ENCODE measurements around the gene DOCK11. TPM values are rescaled to one million over a fixed set of nuclear protein-coding genes. Genes with fewer than 3 reads are reported as not detected.

DOCK11 gene
- total and polyA plus RNA-seq, 9 donors, result 16.1 to 35.5 (median 21.9) TPM

GRCh38 chrX:118548841-118549240 lies 53.2 kb downstream of the DOCK11 start:
- Histone ChIP-seq H3K4me3 (ENCODE audit: low read length) (no peak overlapping the region), H3K27me3 (ENCODE audit: control insufficient read depth, insufficient read depth, low read length) (peaks cover 10% of the 10 kb centered on the region), H3K4me1 (ENCODE audit: control insufficient read depth, insufficient read depth, low read length) (no peaks in the 10 kb centered on the region), H3K9me3 (replicated peaks; ENCODE audit: control insufficient read depth, low read depth, low read length) (no peaks in the 10 kb centered on the region), H3K36me3 (ENCODE audit: control insufficient read depth, insufficient read depth, low read length) (peaks cover 3% of the 10 kb centered on the region), H3K27ac (ENCODE audit: low read length) (no peak overlapping the region)
- peak; percentile 58 for DNase-seq
- WGBS (ENCODE audit: insufficient coverage), result 53% methylated on average over 2 of the region's 3 CpGs

- 88% methylated on average over 2 of the region's 2 CpGs for WGBS (ENCODE audit: insufficient coverage)
These were observed 55.2 kb downstream of the DOCK11 start for GRCh38 chrX:118550792-118551191.

GRCh38 chrX:118551426-118551825 lies 55.8 kb downstream of the DOCK11 start:
- H3K4me1 ChIP-seq (ENCODE audit: control insufficient read depth, insufficient read depth, low read length), result no peaks in the 10 kb centered on the region
- no peaks in the 10 kb centered on the region for H3K9me3 ChIP-seq (replicated peaks; ENCODE audit: control insufficient read depth, low read depth, low read length)
- H3K27ac ChIP-seq (ENCODE audit: low read length), result no peak overlapping the region
- H3K36me3 ChIP-seq (ENCODE audit: control insufficient read depth, insufficient read depth, low read length), result no peaks in the 10 kb centered on the region
- DNase-seq, result no peak
- H3K27me3 ChIP-seq (ENCODE audit: control insufficient read depth, insufficient read depth, low read length), result peaks cover 10% of the 10 kb centered on the region
- H3K4me3 ChIP-seq (ENCODE audit: low read length), result no peak overlapping the region
- 76% methylated on average over 5 of the region's 6 CpGs for WGBS (ENCODE audit: insufficient coverage)

More at GRCh38 chrX:118550792-118551191, 55.2 kb downstream of the DOCK11 start:
- no peak overlapping the region for H3K4me3 ChIP-seq (ENCODE audit: low read length)
- H3K9me3 ChIP-seq (replicated peaks; ENCODE audit: control insufficient read depth, low read depth, low read length), result no peaks in the 10 kb centered on the region
- H3K4me1 ChIP-seq (ENCODE audit: control insufficient read depth, insufficient read depth, low read length), result no peaks in the 10 kb centered on the region
- no peak for DNase-seq
- H3K27ac ChIP-seq (ENCODE audit: low read length), result no peak overlapping the region
- H3K27me3 ChIP-seq (ENCODE audit: control insufficient read depth, insufficient read depth, low read length), result peaks cover 10% of the 10 kb centered on the region
- H3K36me3 ChIP-seq (ENCODE audit: control insufficient read depth, insufficient read depth, low read length), result no peaks in the 10 kb centered on the region

GRCh38 chrX:118552121-118552900 lies 56.7 kb downstream of the DOCK11 start:
- DNase-seq, result peak; percentile 26
- H3K27me3 ChIP-seq (ENCODE audit: control insufficient read depth, insufficient read depth, low read length), result peaks cover 7% of the 10 kb centered on the region
- no peak overlapping the region for H3K27ac ChIP-seq (ENCODE audit: low read length)
- H3K4me1 ChIP-seq (ENCODE audit: control insufficient read depth, insufficient read depth, low read length), result no peaks in the 10 kb centered on the region
- no peaks in the 10 kb centered on the region for H3K36me3 ChIP-seq (ENCODE audit: control insufficient read depth, insufficient read depth, low read length)
- WGBS (ENCODE audit: insufficient coverage), result no CpG with 5 or more reads among the region's 8 CpGs
- no peaks in the 10 kb centered on the region for H3K9me3 ChIP-seq (replicated peaks; ENCODE audit: control insufficient read depth, low read depth, low read length)
- H3K4me3 ChIP-seq (ENCODE audit: low read length), result no peak overlapping the region

GRCh38 chrX:118553042-118553710 lies 57.6 kb downstream of the DOCK11 start:
- no peaks in the 10 kb centered on the region for H3K4me1 ChIP-seq (ENCODE audit: control insufficient read depth, insufficient read depth, low read length)
- H3K27ac ChIP-seq (ENCODE audit: low read length), result no peak overlapping the region
- H3K4me3 ChIP-seq (ENCODE audit: low read length), result no peak overlapping the region
- no CpG with 5 or more reads among the region's 2 CpGs for WGBS (ENCODE audit: insufficient coverage)
- H3K9me3 ChIP-seq (replicated peaks; ENCODE audit: control insufficient read depth, low read depth, low read length), result no peaks in the 10 kb centered on the region
- peaks cover 5% of the 10 kb centered on the region for H3K27me3 ChIP-seq (ENCODE audit: control insufficient read depth, insufficient read depth, low read length)
- peak; percentile 22 for DNase-seq
- no peaks in the 10 kb centered on the region for H3K36me3 ChIP-seq (ENCODE audit: control insufficient read depth, insufficient read depth, low read length)

- 86% methylated on average over 2 of the region's 2 CpGs for WGBS (ENCODE audit: insufficient coverage)
- Histone ChIP-seq H3K27ac (ENCODE audit: low read length) (no peak overlapping the region), H3K36me3 (ENCODE audit: control insufficient read depth, insufficient read depth, low read length) (no peaks in the 10 kb centered on the region), H3K4me3 (ENCODE audit: low read length) (no peak overlapping the region), H3K27me3 (ENCODE audit: control insufficient read depth, insufficient read depth, low read length) (peaks cover 3% of the 10 kb centered on the region), H3K4me1 (ENCODE audit: control insufficient read depth, insufficient read depth, low read length) (no peaks in the 10 kb centered on the region), H3K9me3 (replicated peaks; ENCODE audit: control insufficient read depth, low read depth, low read length) (no peaks in the 10 kb centered on the region)
- no peak for DNase-seq
These were observed 58.9 kb downstream of the DOCK11 start for GRCh38 chrX:118554511-118554910.

- Histone ChIP-seq H3K9me3 (replicated peaks; ENCODE audit: control insufficient read depth, low read depth, low read length) (no peaks in the 10 kb centered on the region), H3K27me3 (ENCODE audit: control insufficient read depth, insufficient read depth, low read length) (peaks cover 7% of the 10 kb centered on the region), H3K27ac (ENCODE audit: low read length) (no peak overlapping the region), H3K36me3 (ENCODE audit: control insufficient read depth, insufficient read depth, low read length) (peaks cover 3% of the 10 kb centered on the region), H3K4me1 (ENCODE audit: control insufficient read depth, insufficient read depth, low read length) (no peaks in the 10 kb centered on the region), H3K4me3 (ENCODE audit: low read length) (no peak overlapping the region)
- DNase-seq, result peak; percentile 30
These were observed 63.3 kb downstream of the DOCK11 start for GRCh38 chrX:118558926-118559325.

GRCh38 chrX:118560489-118560888 lies 64.9 kb downstream of the DOCK11 start:
- Histone ChIP-seq H3K4me3 (ENCODE audit: low read length) (no peak overlapping the region), H3K4me1 (ENCODE audit: control insufficient read depth, insufficient read depth, low read length) (no peaks in the 10 kb centered on the region), H3K9me3 (replicated peaks; ENCODE audit: control insufficient read depth, low read depth, low read length) (no peaks in the 10 kb centered on the region), H3K36me3 (ENCODE audit: control insufficient read depth, insufficient read depth, low read length) (peaks cover 3% of the 10 kb centered on the region), H3K27me3 (ENCODE audit: control insufficient read depth, insufficient read depth, low read length) (peaks cover 8% of the 10 kb centered on the region), H3K27ac (ENCODE audit: low read length) (no peak overlapping the region)
- DNase-seq, result no peak
- 38% methylated on average over 1 of the region's 1 CpG for WGBS (ENCODE audit: insufficient coverage)

GRCh38 chrX:118562582-118563164 lies 67.1 kb downstream of the DOCK11 start:
- no peaks in the 10 kb centered on the region for H3K9me3 ChIP-seq (replicated peaks; ENCODE audit: control insufficient read depth, low read depth, low read length)

GRCh38 chrX:118564498-118564897 lies 68.9 kb downstream of the DOCK11 start:
- H3K36me3 ChIP-seq (ENCODE audit: control insufficient read depth, insufficient read depth, low read length), result peaks cover 3% of the 10 kb centered on the region
- H3K27me3 ChIP-seq (ENCODE audit: control insufficient read depth, insufficient read depth, low read length), result peaks cover 8% of the 10 kb centered on the region
- no peaks in the 10 kb centered on the region for H3K4me1 ChIP-seq (ENCODE audit: control insufficient read depth, insufficient read depth, low read length)
- DNase-seq, result no peak
- no peaks in the 10 kb centered on the region for H3K9me3 ChIP-seq (replicated peaks; ENCODE audit: control insufficient read depth, low read depth, low read length)
- no peak overlapping the region for H3K4me3 ChIP-seq (ENCODE audit: low read length)
- no peak overlapping the region for H3K27ac ChIP-seq (ENCODE audit: low read length)
- no CpG with 5 or more reads among the region's 1 CpG for WGBS (ENCODE audit: insufficient coverage)

More at GRCh38 chrX:118562582-118563164, 67.1 kb downstream of the DOCK11 start:
- Histone ChIP-seq H3K36me3 (ENCODE audit: control insufficient read depth, insufficient read depth, low read length) (peaks cover 3% of the 10 kb centered on the region), H3K27ac (ENCODE audit: low read length) (no peak overlapping the region), H3K4me3 (ENCODE audit: low read length) (no peak overlapping the region), H3K4me1 (ENCODE audit: control insufficient read depth, insufficient read depth, low read length) (no peaks in the 10 kb centered on the region), H3K27me3 (ENCODE audit: control insufficient read depth, insufficient read depth, low read length) (peaks cover 8% of the 10 kb centered on the region)
- WGBS (ENCODE audit: insufficient coverage), result 57% methylated on average over 4 of the region's 4 CpGs
- no peak for DNase-seq
